Mesenchymal stem cell (in vitro differentiated cells and primary cell): ENCODE measurements around the gene NDUFS4.
"Not testable (repeated sequence)": the region's sequence is repeated elsewhere in the genome, so short reads cannot be mapped to it uniquely, and the experiment has no call there.

Experiments used
- DNase-seq: peaks from one replicate; pipeline ENCODE4 v3.0.0-alpha.2; 2013
- H2AFZ ChIP-seq: one replicate; pipeline ENCODE4 v1.6.1; 2013; ENCODE audit warnings: low read depth, mild to moderate bottlenecking, control low read depth, inconsistent platforms, low read length, moderate library complexity
- H2AK5ac ChIP-seq: 2 replicates; pipeline ENCODE4 v1.6.1; 2013; ENCODE audit warnings: low read length, moderate library complexity, mild to moderate bottlenecking, inconsistent platforms; ENCODE audit not compliant: severe bottlenecking
- H2BK120ac ChIP-seq: one replicate; pipeline ENCODE4 v1.6.1; 2013; ENCODE audit warnings: low read depth, mild to moderate bottlenecking, inconsistent platforms, low read length, moderate library complexity
- H2BK12ac ChIP-seq, 2 experiments: one replicate each; pipeline ENCODE4 v1.6.1; 2013; ENCODE audit warnings: inconsistent platforms in 2 of 2, low read length in 2 of 2, mild to moderate bottlenecking in 2 of 2, moderate library complexity in 2 of 2, control low read depth in 1 of 2
- H2BK15ac ChIP-seq: one replicate; pipeline ENCODE4 v1.6.1; 2013; ENCODE audit warnings: mild to moderate bottlenecking, low read depth, inconsistent platforms; ENCODE audit not compliant: poor library complexity, severe bottlenecking
- H2BK5ac ChIP-seq: 2 replicates; pipeline ENCODE4 v1.6.1; 2013; ENCODE audit warnings: low read depth, mild to moderate bottlenecking, low read length, control low read depth, inconsistent platforms; ENCODE audit not compliant: poor library complexity, severe bottlenecking
- H3K14ac ChIP-seq, 2 experiments: one replicate each; pipeline ENCODE4 v1.6.1; 2013; ENCODE audit warnings: inconsistent platforms in 2 of 2, low read length in 2 of 2, control low read depth in 1 of 2, mild to moderate bottlenecking in 1 of 2, moderate library complexity in 1 of 2
- H3K18ac ChIP-seq, 2 experiments: one replicate each; pipeline ENCODE4 v1.6.1; 2013; ENCODE audit warnings: inconsistent platforms in 2 of 2, low read length in 2 of 2, control low read depth in 1 of 2, low read depth in 1 of 2, mild to moderate bottlenecking in 1 of 2
- H3K23ac ChIP-seq, 2 experiments: one replicate each; pipeline ENCODE4 v1.6.1; 2013; ENCODE audit warnings: inconsistent platforms in 2 of 2, low read length in 2 of 2, mild to moderate bottlenecking in 2 of 2, moderate library complexity in 2 of 2, control low read depth in 1 of 2
- H3K27ac ChIP-seq: 2 replicates; pipeline ENCODE4 v1.5.1; 2013; ENCODE audit warnings: mild to moderate bottlenecking, moderate library complexity, low read length, control low read depth, inconsistent platforms; ENCODE audit not compliant: poor library complexity, severe bottlenecking
- H3K27me3 ChIP-seq, 2 experiments: 2 replicates each; pipeline versions ENCODE4 v1.6.1 to v1.7.0; 2013; ENCODE audit warnings: low read length in 2 of 2, mild to moderate bottlenecking in 2 of 2, moderate library complexity in 2 of 2, control low read depth in 1 of 2, inconsistent platforms in 1 of 2; ENCODE audit not compliant: control insufficient read depth in 1 of 2, insufficient read depth in 1 of 2
- H3K36me3 ChIP-seq, 2 experiments: 2 replicates each; pipeline versions ENCODE4 v1.6.1 to v1.7.0; 2013; ENCODE audit warnings: low read length in 2 of 2, control low read depth in 1 of 2, inconsistent platforms in 1 of 2, low read depth in 1 of 2, mild to moderate bottlenecking in 1 of 2; ENCODE audit not compliant: insufficient read depth in 2 of 2, control insufficient read depth in 1 of 2
- H3K4ac ChIP-seq, 2 experiments: one replicate each; pipeline ENCODE4 v1.6.1; 2013; ENCODE audit warnings: inconsistent platforms in 2 of 2, low read length in 2 of 2, mild to moderate bottlenecking in 2 of 2, moderate library complexity in 2 of 2, control low read depth in 1 of 2, low read depth in 1 of 2
- H3K4me1 ChIP-seq: 2 replicates; pipeline ENCODE4 v1.6.1; 2013; ENCODE audit warnings: low read depth, low read length, control low read depth; ENCODE audit not compliant: control insufficient read depth, insufficient read depth
- H3K4me2 ChIP-seq: 2 replicates; pipeline ENCODE4 v1.6.1; 2013; ENCODE audit warnings: low read length, mild to moderate bottlenecking, inconsistent platforms; ENCODE audit not compliant: poor library complexity, severe bottlenecking
- H3K4me3 ChIP-seq, 2 experiments: 2 replicates each; pipeline versions ENCODE4 v1.5.1 to v1.7.0; 2013; ENCODE audit warnings: low read length in 2 of 2, mild to moderate bottlenecking in 2 of 2, control low read depth in 1 of 2, low read depth in 1 of 2; ENCODE audit not compliant: insufficient read depth in 1 of 2
- H3K79me1 ChIP-seq: replicated peaks from 2 replicates; pipeline ENCODE4 v1.6.1; 2013; ENCODE audit warnings: mild to moderate bottlenecking, control low read depth, low read length, inconsistent platforms; ENCODE audit not compliant: poor library complexity, severe bottlenecking
- H3K9ac ChIP-seq: 2 replicates; pipeline ENCODE4 v1.7.0; 2013; ENCODE audit warnings: mild to moderate bottlenecking, low read length, moderate library complexity
- H3K9me3 ChIP-seq: 2 replicates; pipeline ENCODE4 v1.7.0; 2013; ENCODE audit warnings: mild to moderate bottlenecking, low read length; ENCODE audit not compliant: control insufficient read depth
- H4K8ac ChIP-seq: one replicate; pipeline ENCODE4 v1.6.1; 2013; ENCODE audit warnings: inconsistent platforms, mild to moderate bottlenecking, low read length, moderate library complexity
- H4K91ac ChIP-seq: one replicate; pipeline ENCODE4 v1.6.1; 2013; ENCODE audit warnings: mild to moderate bottlenecking, low read length, inconsistent platforms
- WGBS: methylation state at CpG from one replicate; pipeline ENCODE4 v1.1.7; 2013; ENCODE audit warnings: mixed read lengths; 5-methylcytosine and 5-hydroxymethylcytosine counted together

The NDUFS4 gene

DNA sequence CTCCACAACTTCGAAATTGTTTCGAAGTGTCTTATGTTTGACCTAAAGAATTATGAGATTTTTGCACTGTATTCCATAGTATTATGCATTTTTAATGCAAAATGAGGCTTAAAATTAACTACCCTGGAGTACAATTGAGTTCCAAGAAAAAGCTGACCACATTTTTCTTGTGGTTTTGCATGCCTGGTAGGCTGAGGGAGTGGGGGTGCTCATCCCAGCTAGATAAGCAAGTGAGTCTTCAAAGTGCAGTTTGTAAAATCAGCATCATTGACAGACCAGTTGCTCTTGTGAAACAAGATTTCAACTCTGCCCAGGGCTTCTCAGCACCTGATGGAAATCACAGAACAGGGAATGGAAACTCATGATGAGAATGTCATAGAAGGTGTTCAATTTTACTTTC lies 17.0 kb upstream of the NDUFS4 start:
- no peak overlapping the region for H2BK15ac ChIP-seq
- H4K91ac ChIP-seq, result no peak overlapping the region
- no peak overlapping the region for H3K9ac ChIP-seq
- no peak overlapping the region for H3K27ac ChIP-seq
- DNase-seq, result no peak
- H3K4ac ChIP-seq, result no peak overlapping the region
- no peaks in the 10 kb centered on the region for H3K27me3 ChIP-seq
- H3K14ac ChIP-seq, result no peak overlapping the region
- no peaks in the 10 kb centered on the region for H3K79me1 ChIP-seq
- no peak overlapping the region for H3K18ac ChIP-seq
- no peak overlapping the region for H4K8ac ChIP-seq
- no peak overlapping the region for H3K23ac ChIP-seq
- H3K4me1 ChIP-seq, result no peaks in the 10 kb centered on the region
- no peaks in the 10 kb centered on the region for H3K9me3 ChIP-seq
- H2AK5ac ChIP-seq, result no peak overlapping the region
- WGBS, result no CpG with 5 or more reads among the region's 2 CpGs
- no peak overlapping the region for H3K4me2 ChIP-seq
- no peak overlapping the region for H2BK120ac ChIP-seq
- no peak overlapping the region for H2BK12ac ChIP-seq
- H3K36me3 ChIP-seq, result no peaks in the 10 kb centered on the region
- H3K4me3 ChIP-seq, result no peak overlapping the region
- H2AFZ ChIP-seq, result no peak overlapping the region
- H2BK5ac ChIP-seq, result no peak overlapping the region

DNA sequence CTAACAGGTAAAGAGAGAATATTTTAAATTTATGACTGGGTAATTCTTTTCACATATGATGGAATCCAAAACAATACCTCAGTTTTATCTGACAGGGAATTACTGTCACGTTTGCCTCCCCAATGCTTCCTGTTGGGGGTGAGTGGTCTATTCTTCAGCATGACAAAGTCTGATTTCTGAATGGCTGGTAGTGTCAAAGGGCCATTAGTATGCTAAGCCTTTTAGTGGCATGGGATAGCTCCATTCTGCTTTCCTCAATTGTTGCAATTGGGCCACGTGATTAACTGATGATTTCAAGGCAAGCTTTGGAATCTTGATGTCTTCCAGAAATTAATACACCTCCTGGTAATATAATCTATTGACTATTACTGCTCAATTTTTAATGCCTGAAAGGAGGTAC lies 14.7 kb upstream of the NDUFS4 start:
- Histone ChIP-seq H3K9me3 (no peaks in the 10 kb centered on the region), H3K27me3 (no peaks in the 10 kb centered on the region), H4K8ac (no peak overlapping the region), H3K27ac (no peak overlapping the region), H3K23ac (no peak overlapping the region), H2AFZ (no peak overlapping the region), H3K18ac (no peak overlapping the region), H3K4me1 (no peaks in the 10 kb centered on the region), H2BK15ac (no peak overlapping the region), H3K4me3 (no peak overlapping the region), H3K9ac (no peak overlapping the region), H2BK5ac (no peak overlapping the region), H3K4me2 (no peak overlapping the region), H3K36me3 (no peaks in the 10 kb centered on the region), H3K14ac (no peak overlapping the region), H3K4ac (no peak overlapping the region), H2AK5ac (no peak overlapping the region), H3K79me1 (no peaks in the 10 kb centered on the region), H4K91ac (no peak overlapping the region), H2BK12ac (no peak overlapping the region), H2BK120ac (no peak overlapping the region)
- 0% methylated on average over 1 of the region's 2 CpGs for WGBS
- no peak for DNase-seq

- Histone ChIP-seq H2BK15ac (no peak overlapping the region), H2AFZ (no peak overlapping the region), H3K14ac (no peak overlapping the region), H4K91ac (no peak overlapping the region), H3K4me1 (no peaks in the 10 kb centered on the region), H2BK12ac (no peak overlapping the region), H3K36me3 (no peaks in the 10 kb centered on the region), H2BK120ac (no peak overlapping the region), H3K9ac (no peak overlapping the region), H3K4ac (no peak overlapping the region), H3K9me3 (no peaks in the 10 kb centered on the region), H3K4me2 (no peak overlapping the region), H3K4me3 (no peak overlapping the region), H3K23ac (no peak overlapping the region), H2AK5ac (no peak overlapping the region), H3K18ac (no peak overlapping the region), H4K8ac (no peak overlapping the region), H2BK5ac (no peak overlapping the region), H3K27me3 (no peaks in the 10 kb centered on the region), H3K27ac (no peak overlapping the region), H3K79me1 (no peaks in the 10 kb centered on the region)
- no peak for DNase-seq
- 75% methylated on average over 4 of the region's 4 CpGs for WGBS
These were observed 13.2 kb upstream of the NDUFS4 start for GRCh38 chr5:53547226-53547625.

- not testable (repeated sequence) for DNase-seq, H3K27ac ChIP-seq, H2BK12ac ChIP-seq, H3K4ac ChIP-seq, H3K14ac ChIP-seq, H3K4me2 ChIP-seq, H4K91ac ChIP-seq, H2BK15ac ChIP-seq, H4K8ac ChIP-seq, H2AFZ ChIP-seq, H3K4me3 ChIP-seq, H3K23ac ChIP-seq, H3K4me1 ChIP-seq, H3K27me3 ChIP-seq, H3K79me1 ChIP-seq, H2AK5ac ChIP-seq, H3K36me3 ChIP-seq, H2BK120ac ChIP-seq, H3K9ac ChIP-seq, H3K9me3 ChIP-seq, H3K18ac ChIP-seq, H2BK5ac ChIP-seq
- 94% methylated on average over 5 of the region's 7 CpGs for WGBS
These were observed 11.9 kb upstream of the NDUFS4 start for GRCh38 chr5:53548501-53548900.
